Measurements from ENCODE around the gene INPP4A. TPM values are rescaled to one million over a fixed set of nuclear protein-coding genes. Genes with fewer than 3 reads are reported as not detected.

The INPP4A gene
- total and polyA plus RNA-seq, 2 of the 13 experiments (the other 11 are each of a cell fraction or from before 2014, with no cell fraction given): 10.1 to 10.9 TPM

DNA sequence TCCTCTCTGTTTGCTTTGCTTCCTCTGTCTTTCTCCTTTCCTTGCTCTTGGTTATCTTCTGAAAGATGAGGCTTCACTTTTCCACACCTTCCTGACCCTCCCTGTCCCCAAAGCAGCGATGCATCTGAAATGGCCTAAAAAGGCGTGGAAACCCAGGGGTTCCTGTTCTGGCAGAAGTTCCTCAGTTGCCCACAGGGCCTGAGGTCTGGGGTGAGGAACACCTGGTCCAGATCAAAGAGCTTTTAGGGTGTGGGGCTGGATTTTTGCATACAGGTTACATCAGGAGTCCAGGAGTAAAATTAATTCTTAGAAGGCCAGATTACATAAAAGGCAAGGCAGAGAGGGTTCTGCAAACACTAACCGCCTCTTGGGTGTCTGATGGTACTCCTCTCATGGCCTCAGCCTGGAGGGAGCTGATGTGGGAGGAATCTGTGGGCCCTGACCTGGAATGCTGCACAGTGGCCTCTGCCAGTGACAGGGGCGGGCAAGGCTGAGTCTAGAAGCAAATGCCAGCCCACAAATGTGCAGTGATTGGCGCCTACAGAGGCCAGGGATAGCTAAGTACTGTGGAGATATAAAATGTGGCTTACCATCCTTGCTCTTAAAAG lies 41.8 kb downstream of the INPP4A start:
- TF ChIP-seq ZNF563 (CRISPR knock-in tag; IDR thresholded peaks at IDR 0.05) (no peak), SATB2 (CRISPR knock-in tag; IDR thresholded peaks at IDR 0.05) (no peak)
- no peaks in the 10 kb centered on the region for H3K27me3 ChIP-seq (ENCODE audit: control insufficient read depth in 1 of 2, insufficient read depth in 2 of 2, low read length in 2 of 2)
- H4K20me1 ChIP-seq (ENCODE audit: insufficient read depth, low read length): no peaks in the 10 kb centered on the region
- H3K4me3 ChIP-seq (replicated peaks in 1 of 3; ENCODE audit: insufficient read depth in 1 of 3, low read depth in 2 of 3, low read length in 3 of 3): no peak overlapping the region
- 88% methylated on average over 5 of the region's 5 CpGs for WGBS (ENCODE audit: low lambda C conversion rate)
- DNase-seq (ENCODE audit: low spot score) (no peak), ATAC-seq (no peak), FAIRE-seq (no peak)
- intact Hi-C loops (cut with micrococcal nuclease; ENCODE audit: unreplicated experiment): loop anchor here (5.0 kb wide), 1 partner anchor 39 kb away; no protein-coding TSS in a partner anchor
- no TSS peak for BruUV-seq (replicated peaks)
- H3K27ac ChIP-seq (ENCODE audit: extremely low read length, insufficient read depth, low read length): no peak overlapping the region
- ChIA-PET POLR2A (no interaction called here), CTCF (ENCODE audit: low intra/inter-chr PET ratio, low total read pairs) (no interaction called here)
- in situ Hi-C loops (cut with HindIII; ENCODE audit: extremely low pct_ligation_motif_present, low pct_unique_long_range_greater_than_20kb): no loop called here
- H3K9ac ChIP-seq (ENCODE audit: insufficient read depth, low read depth, low read length): no peak overlapping the region
- no peaks in the 10 kb centered on the region for H3K79me2 ChIP-seq (ENCODE audit: insufficient read depth, low read length)
- peaks cover 43% of the 10 kb centered on the region for H3K4me1 ChIP-seq (ENCODE audit: insufficient read depth, low read length)
- no peak overlapping the region for H2AFZ ChIP-seq (ENCODE audit: low read length)
- no peaks in the 10 kb centered on the region for H3K9me3 ChIP-seq (ENCODE audit: low read length)
- H3K4me2 ChIP-seq (ENCODE audit: low read depth, low read length): no peak overlapping the region
- 0 out of 5 replicates have a peak, but pooled peaks cover 0 to 2% of the 10 kb centered on the region in 2 experiments for H3K36me3 ChIP-seq (replicated peaks in 1 of 2; ENCODE audit: control insufficient read depth in 1 of 2, insufficient read depth in 2 of 2, low read length in 2 of 2)

DNA sequence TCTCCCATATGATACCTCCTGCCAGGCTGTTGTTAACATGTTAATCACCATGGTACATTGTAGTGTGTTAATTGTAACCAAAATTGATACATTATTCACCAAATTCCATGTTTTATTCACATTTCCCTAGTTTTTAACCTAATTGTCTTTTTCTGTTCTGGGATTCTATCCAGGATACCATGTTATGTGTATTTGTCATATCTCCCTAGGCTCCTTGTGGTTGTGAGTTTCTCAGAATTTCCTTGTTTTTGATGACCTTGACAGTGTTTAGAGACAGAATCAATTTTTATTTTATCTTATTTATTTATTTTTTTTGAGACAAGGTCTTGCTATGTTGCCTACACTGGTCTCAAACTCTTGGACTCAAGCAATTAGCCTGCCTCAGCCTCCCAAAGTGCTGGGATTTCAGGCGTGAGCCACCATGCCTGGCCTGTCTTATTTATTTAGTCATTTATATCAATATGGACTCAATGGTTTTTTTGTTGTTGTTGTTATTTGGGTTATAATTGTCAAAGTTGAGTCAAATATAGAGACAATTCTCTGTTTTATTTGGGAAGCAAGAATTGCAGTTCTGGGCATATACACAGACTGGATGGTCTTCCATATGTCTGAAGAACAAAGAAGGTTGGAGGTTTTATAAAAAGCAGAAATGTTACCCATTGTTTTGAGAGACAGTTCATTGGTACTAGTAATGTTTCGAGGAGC lies 42.6 kb downstream of the INPP4A start:
- H3K27me3 ChIP-seq (ENCODE audit: control insufficient read depth in 1 of 2, insufficient read depth in 2 of 2, low read length in 2 of 2): no peaks in the 10 kb centered on the region
- H4K20me1 ChIP-seq (ENCODE audit: insufficient read depth, low read length): no peaks in the 10 kb centered on the region
- H2AFZ ChIP-seq (ENCODE audit: low read length): no peak overlapping the region
- ChIA-PET POLR2A (interaction anchor here (0.7 to 1.0 kb wide), 2 partner anchors 16 to 823 kb away, joined by 3 read pairs; no protein-coding TSS in a partner anchor), CTCF (ENCODE audit: low intra/inter-chr PET ratio, low total read pairs) (no interaction called here)
- no peak overlapping the region for H3K4me3 ChIP-seq (replicated peaks in 1 of 3; ENCODE audit: insufficient read depth in 1 of 3, low read depth in 2 of 3, low read length in 3 of 3)
- H3K79me2 ChIP-seq (ENCODE audit: insufficient read depth, low read length): no peaks in the 10 kb centered on the region
- intact Hi-C loops (cut with micrococcal nuclease; ENCODE audit: unreplicated experiment): loop anchor here (5.0 kb wide), 1 partner anchor 40 kb away; no protein-coding TSS in a partner anchor
- no peak overlapping the region for H3K9ac ChIP-seq (ENCODE audit: insufficient read depth, low read depth, low read length)
- FAIRE-seq (no peak), ATAC-seq (no peak), DNase-seq (ENCODE audit: low spot score) (no peak)
- H3K9me3 ChIP-seq (ENCODE audit: low read length): no peaks in the 10 kb centered on the region
- 0 out of 4 replicates have a peak, but pooled peaks of 1 of the 2 experiments have one; percentile 32 for TF ChIP-seq KLF16 (CRISPR knock-in tag; IDR thresholded peaks at IDR 0.05)
- no peak for TF ChIP-seq ZNF383 (CRISPR knock-in tag; IDR thresholded peaks at IDR 0.05; ENCODE audit: borderline replicate concordance)
- no peak overlapping the region for H3K27ac ChIP-seq (ENCODE audit: extremely low read length, insufficient read depth, low read length)
- in situ Hi-C loops (cut with HindIII; ENCODE audit: extremely low pct_ligation_motif_present, low pct_unique_long_range_greater_than_20kb): no loop called here
- 84% methylated on average over 2 of the region's 2 CpGs for WGBS (ENCODE audit: low lambda C conversion rate)
- H3K4me2 ChIP-seq (ENCODE audit: low read depth, low read length): no peak overlapping the region
- peaks cover 43% of the 10 kb centered on the region for H3K4me1 ChIP-seq (ENCODE audit: insufficient read depth, low read length)
- 0 out of 5 replicates have a peak, but pooled peaks cover 0 to 2% of the 10 kb centered on the region in 2 experiments for H3K36me3 ChIP-seq (replicated peaks in 1 of 2; ENCODE audit: control insufficient read depth in 1 of 2, insufficient read depth in 2 of 2, low read length in 2 of 2)
- no TSS peak for BruUV-seq (replicated peaks)
